ENCODE results near the gene CUL1. TPM values are rescaled to one million over a fixed set of nuclear protein-coding genes. Genes with fewer than 3 reads are reported as not detected.

The CUL1 gene
- total RNA-seq, 1 experiment from 2014 or later: 37.8 TPM

DNA sequence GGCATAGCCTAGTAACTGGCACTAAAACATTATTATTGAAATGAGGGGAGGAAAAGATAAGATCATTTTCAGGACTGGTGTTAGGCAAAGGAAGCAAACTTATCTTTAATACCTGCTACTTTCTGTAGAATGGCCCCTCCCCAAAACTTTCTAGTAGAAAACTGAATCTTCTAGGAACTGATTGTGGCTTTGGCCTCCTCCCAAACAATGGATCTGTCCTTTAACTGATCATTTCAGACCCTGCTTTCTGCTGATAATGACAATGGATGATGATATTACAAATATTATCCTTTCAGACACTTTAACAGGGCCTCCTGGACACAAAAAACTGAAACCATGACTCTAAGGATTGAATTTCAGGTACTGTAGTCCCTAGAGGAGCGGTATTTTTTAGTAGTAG, 130.3 kb downstream of the CUL1 start:
- Mint-ChIP-seq H3K4me1 (ENCODE audit: low read depth, unreplicated experiment) (no peaks in the 10 kb centered on the region), H3K36me3 (ENCODE audit: insufficient read depth, unreplicated experiment) (peaks cover 7% of the 10 kb centered on the region), H3K27ac (ENCODE audit: unreplicated experiment) (no peak overlapping the region), H3K4me3 (ENCODE audit: low read depth, unreplicated experiment) (no peak overlapping the region), H3K9me3 (ENCODE audit: low read depth, unreplicated experiment) (no peaks in the 10 kb centered on the region), H3K27me3 (ENCODE audit: unreplicated experiment) (no peaks in the 10 kb centered on the region)
- TF ChIP-seq, protein P1, sequence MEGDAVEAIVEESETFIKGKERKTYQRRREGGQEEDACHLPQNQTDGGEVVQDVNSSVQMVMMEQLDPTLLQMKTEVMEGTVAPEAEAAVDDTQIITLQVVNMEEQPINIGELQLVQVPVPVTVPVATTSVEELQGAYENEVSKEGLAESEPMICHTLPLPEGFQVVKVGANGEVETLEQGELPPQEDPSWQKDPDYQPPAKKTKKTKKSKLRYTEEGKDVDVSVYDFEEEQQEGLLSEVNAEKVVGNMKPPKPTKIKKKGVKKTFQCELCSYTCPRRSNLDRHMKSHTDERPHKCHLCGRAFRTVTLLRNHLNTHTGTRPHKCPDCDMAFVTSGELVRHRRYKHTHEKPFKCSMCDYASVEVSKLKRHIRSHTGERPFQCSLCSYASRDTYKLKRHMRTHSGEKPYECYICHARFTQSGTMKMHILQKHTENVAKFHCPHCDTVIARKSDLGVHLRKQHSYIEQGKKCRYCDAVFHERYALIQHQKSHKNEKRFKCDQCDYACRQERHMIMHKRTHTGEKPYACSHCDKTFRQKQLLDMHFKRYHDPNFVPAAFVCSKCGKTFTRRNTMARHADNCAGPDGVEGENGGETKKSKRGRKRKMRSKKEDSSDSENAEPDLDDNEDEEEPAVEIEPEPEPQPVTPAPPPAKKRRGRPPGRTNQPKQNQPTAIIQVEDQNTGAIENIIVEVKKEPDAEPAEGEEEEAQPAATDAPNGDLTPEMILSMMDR (IDR thresholded peaks at IDR 0.05; ENCODE audit: unreplicated experiment): no peak
- intact Hi-C loops (cut with micrococcal nuclease; ENCODE audit: unreplicated experiment): no loop called here
- DNase-seq: no peak
- CTCF ChIA-PET: no interaction called here
- BruUV-seq (replicated peaks): no TSS peak

DNA sequence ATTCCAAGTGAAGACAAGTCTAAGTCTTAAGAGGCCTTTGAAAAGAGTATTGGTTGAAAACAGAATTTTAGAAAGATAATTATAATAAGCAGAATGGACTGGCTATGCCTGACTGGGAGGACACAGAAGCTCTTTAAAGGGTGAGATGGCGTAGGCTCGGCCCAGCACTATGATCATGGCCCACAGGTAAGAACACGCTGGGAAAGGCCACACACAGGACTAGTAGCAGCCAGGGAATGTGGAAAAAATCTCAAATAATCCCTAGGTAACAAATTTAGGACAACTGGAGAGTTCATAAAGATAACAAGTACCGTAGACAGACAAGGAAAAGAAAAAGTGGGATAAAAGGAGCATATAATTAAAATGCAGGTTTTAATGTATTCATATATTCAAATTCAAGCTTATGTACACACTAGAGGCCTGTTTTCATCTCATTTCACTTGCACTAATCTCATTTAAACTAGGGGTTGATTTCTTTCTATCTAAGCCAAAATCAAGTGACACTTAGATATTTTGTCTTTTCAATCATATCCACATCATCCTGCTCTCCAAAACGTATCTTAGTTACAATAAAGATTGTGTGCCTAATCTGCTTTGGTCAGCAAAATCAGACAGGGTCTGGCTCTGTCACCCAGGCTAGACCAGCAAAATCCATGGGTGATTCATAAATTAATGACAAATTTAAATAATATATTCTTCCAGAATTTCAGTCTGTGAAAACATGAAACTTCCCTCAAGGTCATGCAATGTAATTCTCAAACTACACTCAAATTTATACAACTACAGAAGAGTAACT, 132.4 kb downstream of the CUL1 start:
- Mint-ChIP-seq H3K36me3 (ENCODE audit: insufficient read depth, unreplicated experiment) (peaks cover 5% of the 10 kb centered on the region), H3K4me3 (ENCODE audit: low read depth, unreplicated experiment) (no peak overlapping the region), H3K9me3 (ENCODE audit: low read depth, unreplicated experiment) (no peaks in the 10 kb centered on the region), H3K4me1 (ENCODE audit: low read depth, unreplicated experiment) (no peaks in the 10 kb centered on the region), H3K27me3 (ENCODE audit: unreplicated experiment) (no peaks in the 10 kb centered on the region), H3K27ac (ENCODE audit: unreplicated experiment) (no peak overlapping the region)
- CTCF ChIA-PET: no interaction called here
- DNase-seq: no peak
- TF ChIP-seq, protein P1 (IDR thresholded peaks at IDR 0.05; ENCODE audit: unreplicated experiment): no peak
- intact Hi-C loops (cut with micrococcal nuclease; ENCODE audit: unreplicated experiment): no loop called here
- BruUV-seq (replicated peaks): no TSS peak

DNA sequence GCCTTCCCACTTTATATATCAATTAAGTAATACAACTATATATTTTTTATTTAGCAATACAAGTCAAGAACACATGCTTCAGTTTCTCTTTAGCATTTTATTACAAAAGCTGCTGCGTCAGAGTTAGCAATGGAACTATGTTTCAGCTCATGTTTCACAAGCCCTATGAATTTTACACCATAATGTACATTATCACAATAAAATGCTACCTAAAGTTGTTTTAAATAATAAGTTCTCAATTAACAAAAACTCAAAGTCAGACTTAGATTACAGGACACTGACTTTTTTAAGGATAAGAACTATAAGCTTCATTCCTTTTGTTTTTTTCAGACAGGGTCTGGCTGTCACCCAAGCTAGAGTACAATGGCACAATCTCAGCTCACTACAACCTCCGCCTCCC, 133.1 kb downstream of the CUL1 start:
- no TSS peak for BruUV-seq (replicated peaks)
- CTCF ChIA-PET: interaction anchor here (0.6 to 1.1 kb wide), 2 partner anchors 135 to 211 kb away, joined by 3 to 4 read pairs; no protein-coding TSS in a partner anchor
- peaks cover 4% of the 10 kb centered on the region for H3K4me1 Mint-ChIP-seq (ENCODE audit: low read depth, unreplicated experiment)
- DNase-seq: no peak
- TF ChIP-seq, protein P1 (IDR thresholded peaks at IDR 0.05; ENCODE audit: unreplicated experiment): no peak
- no peaks in the 10 kb centered on the region for H3K9me3 Mint-ChIP-seq (ENCODE audit: low read depth, unreplicated experiment)
- H3K36me3 Mint-ChIP-seq (ENCODE audit: insufficient read depth, unreplicated experiment): peaks cover 4% of the 10 kb centered on the region
- no peaks in the 10 kb centered on the region for H3K27me3 Mint-ChIP-seq (ENCODE audit: unreplicated experiment)
- H3K27ac Mint-ChIP-seq (ENCODE audit: unreplicated experiment): no peak overlapping the region
- intact Hi-C loops (cut with micrococcal nuclease; ENCODE audit: unreplicated experiment): no loop called here
- no peak overlapping the region for H3K4me3 Mint-ChIP-seq (ENCODE audit: low read depth, unreplicated experiment)

DNA sequence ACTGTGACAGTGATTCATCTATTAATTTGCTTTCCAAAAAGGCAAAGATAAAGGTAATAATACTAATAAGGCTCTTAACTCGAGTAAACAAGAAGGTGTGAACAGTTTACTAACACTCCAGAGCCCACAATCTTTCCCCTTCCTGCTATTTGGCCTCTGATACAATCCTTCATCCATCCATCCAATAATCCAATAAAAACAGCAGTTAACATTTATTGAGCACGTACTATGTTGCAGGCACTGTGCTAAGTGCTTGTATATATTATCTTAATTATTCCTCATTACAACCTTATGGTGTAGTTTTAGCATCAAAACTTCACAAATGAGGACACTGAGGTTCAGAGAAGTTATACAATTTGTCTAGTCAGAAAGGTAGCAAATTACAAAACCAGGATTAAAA, 135.9 kb downstream of the CUL1 start:
- Mint-ChIP-seq H3K4me3 (ENCODE audit: low read depth, unreplicated experiment) (no peak overlapping the region), H3K4me1 (ENCODE audit: low read depth, unreplicated experiment) (peaks cover 15% of the 10 kb centered on the region), H3K9me3 (ENCODE audit: low read depth, unreplicated experiment) (no peaks in the 10 kb centered on the region), H3K27me3 (ENCODE audit: unreplicated experiment) (no peaks in the 10 kb centered on the region), H3K27ac (ENCODE audit: unreplicated experiment) (no peak overlapping the region), H3K36me3 (ENCODE audit: insufficient read depth, unreplicated experiment) (peaks cover 10% of the 10 kb centered on the region)
- intact Hi-C loops (cut with micrococcal nuclease; ENCODE audit: unreplicated experiment): no loop called here
- TF ChIP-seq, protein P1 (IDR thresholded peaks at IDR 0.05; ENCODE audit: unreplicated experiment): no peak
- CTCF ChIA-PET: no interaction called here
- no TSS peak for BruUV-seq (replicated peaks)
- no peak for DNase-seq

Measured in Calu3 (cell line).